ENCODE results near the gene ZDBF2.
"Not testable (repeated sequence)": the region's sequence is repeated elsewhere in the genome, so short reads cannot be mapped to it uniquely, and the experiment has no call there.

Gene ZDBF2

DNA sequence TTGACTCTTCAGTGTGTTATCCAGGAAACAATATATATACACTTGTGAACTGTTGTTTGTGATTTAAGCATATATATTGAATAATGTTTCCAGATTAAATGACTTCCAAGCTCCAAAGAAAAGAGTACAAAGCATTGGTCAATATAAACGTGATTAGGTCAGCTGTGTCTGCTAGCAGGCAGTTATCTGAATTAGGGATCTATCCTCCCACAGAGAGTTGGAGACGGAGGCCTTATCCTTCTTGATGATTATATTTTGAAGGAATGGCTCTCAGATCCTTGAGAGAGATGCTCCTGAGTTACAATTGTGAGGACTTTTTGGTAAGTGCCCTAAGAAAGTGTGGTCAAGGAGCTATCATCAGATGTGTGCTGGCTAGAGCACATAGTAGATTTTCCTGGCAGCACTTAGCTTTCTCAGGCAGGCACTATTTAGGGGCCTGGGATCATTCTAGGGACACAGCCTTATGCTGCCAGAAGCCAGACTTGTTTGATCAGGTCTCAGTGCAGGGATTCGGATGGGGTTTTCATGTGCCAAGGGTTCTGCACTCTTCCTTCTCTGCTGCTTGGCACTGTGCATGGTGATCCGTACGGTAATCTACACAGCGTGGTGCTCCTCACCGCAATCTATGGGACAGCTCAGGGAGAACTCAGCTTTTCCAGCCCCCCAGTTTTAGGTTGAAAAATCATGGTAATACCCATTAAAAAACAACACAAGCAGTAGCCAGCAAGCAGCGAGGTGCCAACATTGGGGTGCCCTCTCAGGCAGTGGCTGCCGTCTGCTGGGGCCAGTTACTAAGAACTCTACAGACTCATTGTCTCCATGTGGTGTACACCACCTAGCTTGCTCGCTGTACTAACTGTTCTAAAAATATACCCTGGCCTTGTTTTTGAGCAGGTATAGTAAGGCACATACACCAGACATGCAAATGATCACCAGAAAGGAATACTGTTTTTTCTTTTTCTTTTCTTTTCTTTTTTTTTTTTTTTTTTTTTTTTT, 8.0 kb upstream of the ZDBF2 start:
- no peaks in the 10 kb centered on the region for H3K36me3 Mint-ChIP-seq (ENCODE audit: insufficient read depth)
- no peak for ATAC-seq (replicated peaks)
- H3K27ac Mint-ChIP-seq = no peak overlapping the region
- H3K4me3 Mint-ChIP-seq = no peak overlapping the region
- H3K9me3 Mint-ChIP-seq = no peaks in the 10 kb centered on the region
- no peak for DNase-seq
- H3K4me1 Mint-ChIP-seq (ENCODE audit: low read depth in 2 of 2) = no peaks in the 10 kb centered on the region
- peaks cover 56 to 75% of the 10 kb centered on the region in 2 donors for H3K27me3 Mint-ChIP-seq

DNA sequence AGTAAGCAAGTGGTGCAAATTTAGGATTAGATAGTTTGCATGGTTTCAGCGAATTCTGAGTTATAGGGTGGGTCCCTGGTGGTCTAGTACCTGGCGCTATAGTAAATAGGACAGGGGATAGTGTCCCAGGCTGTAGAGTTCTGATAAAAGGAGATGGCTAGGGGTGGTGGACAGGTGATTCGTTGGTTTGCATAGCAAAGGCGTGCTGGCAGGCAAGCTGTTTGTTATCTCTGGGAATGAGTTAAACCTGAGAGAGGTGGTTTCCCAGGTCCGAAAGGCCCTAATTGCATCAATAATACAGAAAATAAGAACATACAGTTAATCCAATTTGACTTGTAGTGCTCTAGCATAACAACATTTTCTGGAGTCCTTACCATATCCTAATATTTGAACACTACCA, 6.9 kb upstream of the ZDBF2 start:
- Mint-ChIP-seq H3K27me3 (peaks cover 56 to 76% of the 10 kb centered on the region in 2 donors), H3K4me1 (ENCODE audit: low read depth in 2 of 2) (no peaks in the 10 kb centered on the region), H3K36me3 (ENCODE audit: insufficient read depth) (no peaks in the 10 kb centered on the region), H3K9me3 (no peaks in the 10 kb centered on the region), H3K27ac (no peak overlapping the region), H3K4me3 (no peak overlapping the region)
- DNase-seq (no peak), ATAC-seq (replicated peaks) (no peak)

GRCh38 chr2:206271065-206271464, 3.4 kb upstream of the ZDBF2 start:
- ATAC-seq (replicated peaks) = no peak
- H3K36me3 Mint-ChIP-seq (ENCODE audit: insufficient read depth) = peaks cover 6% of the 10 kb centered on the region
- H3K27me3 Mint-ChIP-seq = peaks cover 60 to 61% of the 10 kb centered on the region in 2 donors
- peaks cover 6 to 7% of the 10 kb centered on the region in 2 donors for H3K4me1 Mint-ChIP-seq (ENCODE audit: low read depth in 2 of 2)
- DNase-seq = no peak
- H3K4me3 Mint-ChIP-seq = no peak overlapping the region
- no peak overlapping the region for H3K27ac Mint-ChIP-seq
- H3K9me3 Mint-ChIP-seq = no peaks in the 10 kb centered on the region

DNA sequence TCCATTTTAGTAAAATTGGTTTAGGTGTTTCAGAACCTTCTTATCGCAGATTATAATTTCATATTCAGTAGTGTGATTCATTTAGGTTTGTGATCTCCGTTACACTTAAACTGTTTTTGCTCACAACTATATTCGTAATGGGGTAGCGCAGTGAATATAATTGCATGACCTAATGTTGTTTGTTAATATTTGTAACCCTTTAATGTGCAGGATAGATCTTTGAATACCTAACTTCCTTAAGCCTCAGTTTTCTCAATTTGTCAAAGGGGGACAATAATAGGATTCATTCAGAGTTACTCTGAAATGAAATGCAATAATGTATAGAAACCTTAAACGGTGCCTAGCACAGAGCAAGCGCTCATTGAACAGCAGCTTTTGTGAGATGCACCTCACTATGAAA, 558 bp upstream of the ZDBF2 start:
- Mint-ChIP-seq H3K27me3 (peaks cover 50 to 51% of the 10 kb centered on the region in 2 donors), H3K4me3 (peak overlapping the region; percentile 84 to 87), H3K36me3 (ENCODE audit: insufficient read depth) (peaks cover 6% of the 10 kb centered on the region), H3K4me1 (ENCODE audit: low read depth in 2 of 2) (peaks cover 6 to 10% of the 10 kb centered on the region in 2 donors), H3K27ac (peak overlapping the region; percentile 86 to 91), H3K9me3 (no peaks in the 10 kb centered on the region)
- ATAC-seq (replicated peaks) (no peak), DNase-seq (no peak)

DNA sequence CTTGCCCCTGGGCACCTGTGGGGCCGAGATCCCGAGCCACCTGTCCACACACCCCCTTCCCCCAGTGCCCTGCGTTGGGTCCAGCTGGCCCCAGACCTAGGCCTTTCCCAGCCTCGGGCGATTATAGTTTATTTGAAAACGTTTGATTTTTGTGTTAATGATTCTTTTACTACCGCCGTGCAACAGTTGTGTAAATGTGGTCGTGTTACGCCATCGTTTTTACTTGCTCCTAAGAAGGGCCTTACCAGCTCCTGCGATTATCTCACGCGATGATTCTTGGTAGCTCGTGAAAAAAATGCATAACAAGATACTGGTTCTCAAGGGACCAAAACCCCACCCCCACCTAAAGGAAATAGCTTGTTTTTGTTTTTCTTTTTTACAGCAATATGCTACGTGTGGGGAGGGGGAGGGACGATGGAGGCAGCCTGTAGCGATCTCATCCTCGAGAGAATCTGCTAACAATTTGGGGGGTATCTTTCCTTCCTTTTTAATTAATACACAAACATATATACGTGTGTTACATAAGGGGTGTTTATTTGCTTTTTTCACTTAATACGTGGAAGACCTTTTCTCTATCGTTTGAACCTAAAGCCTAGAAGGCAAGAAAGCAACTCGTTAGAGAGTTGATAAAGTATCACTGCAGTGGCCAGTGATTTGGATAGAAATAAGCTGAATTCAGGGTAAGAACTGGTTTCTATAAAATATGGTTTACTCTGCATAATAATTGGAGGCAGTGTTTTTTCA, 1.0 kb downstream of the ZDBF2 start:
- H3K4me3 Mint-ChIP-seq = peak overlapping the region; percentile 83 to 87
- H3K27ac Mint-ChIP-seq = peak overlapping the region; percentile 67 to 83
- peaks cover 41 to 43% of the 10 kb centered on the region in 2 donors for H3K27me3 Mint-ChIP-seq

DNA sequence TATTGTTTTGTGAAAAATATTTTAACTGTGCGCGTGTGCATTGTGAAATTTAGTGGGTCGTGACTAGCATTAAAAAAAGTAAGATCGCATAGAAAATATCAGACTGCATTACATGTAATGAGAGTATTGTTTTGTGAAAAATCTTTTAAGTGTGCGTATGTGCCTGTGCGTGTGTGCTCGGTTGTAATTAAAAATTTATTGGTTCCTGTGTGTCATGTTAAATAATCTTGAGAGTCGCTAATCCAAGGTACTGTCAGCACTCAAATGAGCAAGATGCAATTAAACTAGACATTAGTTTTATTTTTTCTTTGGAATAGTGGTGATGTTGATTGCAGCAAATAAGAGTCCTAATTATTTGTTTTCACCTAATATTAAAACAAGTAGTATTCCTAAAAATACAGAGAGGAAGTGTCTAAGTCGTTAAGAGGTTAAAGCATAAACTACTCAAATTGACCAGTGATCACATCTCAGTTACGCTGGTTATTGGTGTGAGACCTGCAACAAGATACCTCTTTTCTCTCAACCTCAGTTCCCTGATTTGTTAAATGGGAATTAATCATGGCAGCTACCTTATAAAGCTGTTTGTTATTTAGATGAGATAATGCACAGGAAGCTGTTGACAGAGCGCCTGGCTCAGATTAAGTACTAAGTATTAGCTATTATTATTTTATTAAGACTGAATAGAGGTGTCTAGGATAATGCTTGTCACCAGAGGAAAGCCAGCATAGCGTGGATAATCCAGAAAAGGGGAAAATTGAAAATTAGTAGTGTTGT, 1.9 kb downstream of the ZDBF2 start:
- Mint-ChIP-seq H3K4me3 (peak overlapping the region; percentile 83 to 87), H3K4me1 (ENCODE audit: low read depth in 2 of 2) (peaks cover 6 to 10% of the 10 kb centered on the region in 2 donors), H3K27ac (peak overlapping the region in 1 of 2 donors; percentile 67), H3K36me3 (ENCODE audit: insufficient read depth) (peaks cover 6% of the 10 kb centered on the region), H3K27me3 (peaks cover 39% of the 10 kb centered on the region in 2 donors), H3K9me3 (no peaks in the 10 kb centered on the region)
- DNase-seq (no peak), ATAC-seq (replicated peaks) (no peak)

More for the DNA sequence above, 1.0 kb downstream of the ZDBF2 start:
- peaks cover 6% of the 10 kb centered on the region for H3K36me3 Mint-ChIP-seq (ENCODE audit: insufficient read depth)
- H3K4me1 Mint-ChIP-seq (ENCODE audit: low read depth in 2 of 2) = peaks cover 6 to 10% of the 10 kb centered on the region in 2 donors
- H3K9me3 Mint-ChIP-seq = no peaks in the 10 kb centered on the region
- ATAC-seq (replicated peaks) = peak; percentile 28
- DNase-seq = no peak

GRCh38 chr2:206277503-206277902, 3.0 kb downstream of the ZDBF2 start:
- Mint-ChIP-seq H3K27me3 (peaks cover 31 to 34% of the 10 kb centered on the region in 2 donors), H3K27ac (no peak overlapping the region), H3K36me3 (ENCODE audit: insufficient read depth) (peaks cover 10% of the 10 kb centered on the region), H3K9me3 (no peaks in the 10 kb centered on the region), H3K4me3 (no peak overlapping the region), H3K4me1 (ENCODE audit: low read depth in 2 of 2) (peaks cover 6 to 10% of the 10 kb centered on the region in 2 donors)
- DNase-seq (no peak), ATAC-seq (replicated peaks) (no peak)

DNA sequence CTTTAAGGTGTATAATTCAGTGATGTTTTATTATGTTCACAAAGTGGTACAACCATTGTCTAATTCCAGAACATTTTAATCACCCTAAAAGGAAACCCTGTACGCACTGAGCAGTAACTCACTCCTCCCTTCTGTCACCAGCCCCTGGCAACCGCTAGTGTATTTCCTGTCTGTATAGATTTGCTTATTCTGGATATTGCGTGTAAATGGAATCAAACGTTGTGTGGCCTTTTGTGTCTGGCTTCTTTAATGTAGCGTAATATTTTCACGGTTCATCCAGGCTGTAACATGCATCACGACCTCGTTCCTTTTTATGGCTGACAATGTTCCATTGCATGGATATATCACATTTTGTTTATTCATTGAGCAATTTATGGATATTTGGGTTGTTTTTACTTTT, 8.3 kb downstream of the ZDBF2 start:
- peaks cover 0 to 2% of the 10 kb centered on the region in 2 donors for H3K9me3 Mint-ChIP-seq
- H3K36me3 Mint-ChIP-seq (ENCODE audit: insufficient read depth) = peaks cover 4% of the 10 kb centered on the region
- ATAC-seq (replicated peaks) = no peak
- H3K27me3 Mint-ChIP-seq = peaks cover 7 to 16% of the 10 kb centered on the region in 2 donors
- no peak for DNase-seq
- H3K4me1 Mint-ChIP-seq (ENCODE audit: low read depth in 2 of 2) = no peaks in the 10 kb centered on the region
- no peak overlapping the region for H3K27ac Mint-ChIP-seq
- H3K4me3 Mint-ChIP-seq = no peak overlapping the region

DNA sequence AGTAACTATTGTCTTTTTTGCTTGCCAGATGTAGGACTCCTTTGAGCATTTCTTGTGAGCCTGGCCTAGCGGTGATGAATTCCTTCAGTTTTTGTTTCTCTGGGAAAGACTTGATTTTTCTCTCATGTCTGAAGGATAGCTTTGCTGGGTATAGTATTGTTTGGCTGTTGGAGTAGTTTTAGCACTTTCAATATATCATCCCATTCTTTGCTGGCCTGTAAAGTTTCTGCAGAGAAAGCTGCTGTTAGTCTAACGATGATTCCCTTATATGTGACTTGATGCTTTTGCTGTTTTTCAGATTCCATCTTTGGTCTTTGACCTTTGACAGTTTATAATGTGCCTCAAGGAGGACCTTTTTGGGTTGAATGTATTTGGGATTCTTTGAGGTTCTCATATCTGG, 12.7 kb downstream of the ZDBF2 start:
- H3K36me3 Mint-ChIP-seq (ENCODE audit: insufficient read depth) = peaks cover 6% of the 10 kb centered on the region
- peaks cover 6 to 10% of the 10 kb centered on the region in 2 donors for H3K27me3 Mint-ChIP-seq
- ATAC-seq (replicated peaks) (no peak), DNase-seq (no peak)
- peaks cover 2 to 7% of the 10 kb centered on the region in 2 donors for H3K9me3 Mint-ChIP-seq
- no peak overlapping the region for H3K27ac Mint-ChIP-seq
- no peaks in the 10 kb centered on the region for H3K4me1 Mint-ChIP-seq (ENCODE audit: low read depth in 2 of 2)
- H3K4me3 Mint-ChIP-seq = no peak overlapping the region

- peaks cover 0 to 6% of the 10 kb centered on the region in 2 donors for H3K27me3 Mint-ChIP-seq
- no peak for DNase-seq
- H3K4me3 Mint-ChIP-seq = no peak overlapping the region
- peaks cover 2 to 7% of the 10 kb centered on the region in 2 donors for H3K9me3 Mint-ChIP-seq
- no peak overlapping the region for H3K27ac Mint-ChIP-seq
- no peaks in the 10 kb centered on the region for H3K4me1 Mint-ChIP-seq (ENCODE audit: low read depth in 2 of 2)
- ATAC-seq (replicated peaks) = no peak
- H3K36me3 Mint-ChIP-seq (ENCODE audit: insufficient read depth) = peaks cover 3% of the 10 kb centered on the region
These were observed 14.9 kb downstream of the ZDBF2 start for GRCh38 chr2:206289391-206289790.

DNA sequence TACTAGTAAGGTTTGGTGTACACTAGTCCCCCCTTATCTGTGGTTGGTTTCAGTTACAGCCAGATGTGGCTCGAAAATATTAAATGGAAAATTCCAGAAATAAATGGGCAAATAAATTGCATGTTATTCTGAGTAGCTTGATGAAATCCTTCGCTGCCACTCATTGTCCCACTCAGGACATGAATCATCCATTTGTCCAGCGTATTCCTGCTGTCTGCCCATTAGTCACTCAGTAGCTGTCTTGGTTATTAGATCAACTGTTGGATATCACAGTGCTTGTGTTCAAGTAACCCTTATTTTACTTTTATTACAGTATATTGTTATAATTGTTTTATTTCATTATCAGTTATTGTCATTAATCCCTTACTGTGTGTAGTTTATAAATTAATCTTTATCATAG, 21.7 kb downstream of the ZDBF2 start:
- DNase-seq = no peak
- Mint-ChIP-seq H3K4me3 (no peak overlapping the region), H3K9me3 (peaks cover 0 to 3% of the 10 kb centered on the region in 2 donors), H3K36me3 (ENCODE audit: insufficient read depth) (peaks cover 9% of the 10 kb centered on the region), H3K27ac (no peak overlapping the region), H3K27me3 (peaks cover 0 to 6% of the 10 kb centered on the region in 2 donors), H3K4me1 (ENCODE audit: low read depth in 2 of 2) (no peaks in the 10 kb centered on the region)
- ATAC-seq (replicated peaks) = no peak

GRCh38 chr2:206299608-206300007, 25.1 kb downstream of the ZDBF2 start:
- not testable (repeated sequence) for ATAC-seq (replicated peaks)

More at GRCh38 chr2:206299608-206300007, 25.1 kb downstream of the ZDBF2 start:
- not testable (repeated sequence) for H3K4me3 Mint-ChIP-seq; H3K36me3 Mint-ChIP-seq (ENCODE audit: insufficient read depth); H3K4me1 Mint-ChIP-seq (ENCODE audit: low read depth in 2 of 2); H3K27ac Mint-ChIP-seq; DNase-seq; H3K9me3 Mint-ChIP-seq; H3K27me3 Mint-ChIP-seq
